HepG2 (cell line): ENCODE data around the gene PIP4K2B. TPM values are rescaled to one million over a fixed set of nuclear protein-coding genes. Genes with fewer than 3 reads are reported as not detected.

Experiments
- ATRX ChIP-seq: sonication (generic); formaldehyde crosslinking; IDR thresholded peaks from 2 replicates; pipeline ENCODE4 v1.4.0; 2020; ENCODE audit warnings: missing genetic modification reagents, borderline replicate concordance
- DMAP1 ChIP-seq: IDR thresholded peaks from 2 replicates; pipeline ENCODE4 v1.6.1; 2016
- GATAD1 ChIP-seq: IDR thresholded peaks from 2 replicates; pipeline ENCODE4 v1.6.1; 2016; ENCODE audit warnings: missing genetic modification reagents, missing compliant biosample characterization
- HNRNPLL ChIP-seq: fragments of 200-400 bp; formaldehyde crosslinking; IDR thresholded peaks from 2 replicates; pipeline ENCODE4 v1.6.1; 2017; ENCODE audit warnings: mild to moderate bottlenecking, low read depth, low read length; ENCODE audit not compliant: poor library complexity, severe bottlenecking
- KLF13 ChIP-seq: sonication (generic); formaldehyde crosslinking; IDR thresholded peaks from 2 replicates; pipeline ENCODE4 v1.4.0; 2020; ENCODE audit warnings: mild to moderate bottlenecking, missing genetic modification reagents
- NFE2L1 ChIP-seq: sonication (generic); formaldehyde crosslinking; IDR thresholded peaks from 2 replicates; pipeline ENCODE4 v1.4.0; 2020; ENCODE audit warnings: missing genetic modification reagents, mild to moderate bottlenecking, borderline replicate concordance
- NR2F2 ChIP-seq: IDR thresholded peaks from 2 replicates; pipeline ENCODE4 v1.6.1; 2012; ENCODE audit warnings: low read depth, inconsistent platforms, borderline replicate concordance
- POLR2G ChIP-seq: fragments of 200-400 bp; formaldehyde crosslinking; IDR thresholded peaks from 2 replicates; pipeline ENCODE4 v1.6.1; 2018; ENCODE audit warnings: mild to moderate bottlenecking, low read depth, low read length, moderate library complexity
- STAG1 ChIP-seq: sonication (generic); formaldehyde crosslinking; IDR thresholded peaks from 2 replicates; pipeline ENCODE4 v1.4.0; 2020; ENCODE audit warnings: missing genetic modification reagents
- TCF12 ChIP-seq, 2 experiments: fragments of 450-650 bp in 1 of 2; sonication (generic) in 1 of 2; formaldehyde crosslinking in 1 of 2; IDR thresholded peaks; 2 replicates each; pipeline versions ENCODE4 v1.6.1 to v1.8.0; 2017 to 2022; ENCODE audit warnings: antibody characterized with exemption in 1 of 2, mild to moderate bottlenecking in 1 of 2, missing genetic modification reagents in 1 of 2, moderate library complexity in 1 of 2
- THYN1 ChIP-seq: sonication (generic); formaldehyde crosslinking; IDR thresholded peaks from 2 replicates; pipeline ENCODE4 v1.8.1; 2023; ENCODE audit warnings: low read depth, mild to moderate bottlenecking, moderate library complexity, missing genetic modification reagents, borderline replicate concordance
- ZFP90 ChIP-seq: sonication (generic); formaldehyde crosslinking; IDR thresholded peaks from 2 replicates; pipeline ENCODE4 v1.8.0; 2022; ENCODE audit warnings: missing genetic modification reagents, mild to moderate bottlenecking, inconsistent platforms, borderline replicate concordance
- ZNF20 ChIP-seq: sonication (generic); formaldehyde crosslinking; IDR thresholded peaks from 2 replicates; pipeline ENCODE4 v1.4.0; 2020; ENCODE audit warnings: mild to moderate bottlenecking, moderate library complexity, missing genetic modification reagents
- ZNF282 ChIP-seq: fragments of 450-650 bp; IDR thresholded peaks from 2 replicates; pipeline ENCODE4 v1.6.1; 2018; ENCODE audit not compliant: partially characterized antibody
- ZNF777 ChIP-seq: sonication (generic); formaldehyde crosslinking; IDR thresholded peaks from 2 replicates; pipeline ENCODE4 v1.4.0; 2020; ENCODE audit warnings: missing genetic modification reagents
- ZNF788 ChIP-seq: sonication (generic); formaldehyde crosslinking; IDR thresholded peaks from 2 replicates; pipeline ENCODE4 v1.5.0; 2020; ENCODE audit warnings: mild to moderate bottlenecking, missing genetic modification reagents, borderline replicate concordance
- polyA plus RNA-seq, 8 experiments: library from polyadenylated mRNA; depleted of rRNA in 3 of 8; stranded (reverse) in 7 of 8; unstranded in 1 of 8; fragments of >200 nt; fragmentation: Illumina TruSeq in 4 of 8; extraction: Trizol in 4 of 8; gene quantifications; 2 replicates each; pipeline versions ENCODE4 v1.2.1 to v1.2.3, GENCODE V29; 2011 to 2016; ENCODE audit warnings: low read depth in 4 of 8, missing spikeins in 1 of 8, mixed read lengths in 1 of 8; ENCODE audit not compliant: insufficient read depth in 1 of 8
- total RNA-seq, 5 experiments: library from RNA; depleted of rRNA; stranded (reverse); fragments of >200 nt; fragmentation: Illumina TruSeq; extraction: Trizol; gene quantifications; 2 replicates each; pipeline ENCODE4 v1.2.3, GENCODE V29; 2016; ENCODE audit warnings: low read depth in 1 of 5
- TF ChIP-seq, protein P1 (sequence below): sonication (generic); formaldehyde crosslinking; IDR thresholded peaks from 2 replicates; pipeline ENCODE4 v1.8.1; 2022; ENCODE audit warnings: low read depth, mild to moderate bottlenecking, missing genetic modification reagents
- TF ChIP-seq, protein P2 (sequence below): sonication (generic); formaldehyde crosslinking; IDR thresholded peaks from 2 replicates; pipeline ENCODE4 v1.4.0; 2020; ENCODE audit warnings: missing genetic modification reagents, borderline replicate concordance
- TF ChIP-seq, protein P3 (sequence below): sonication (generic); formaldehyde crosslinking; IDR thresholded peaks from 2 replicates; pipeline ENCODE4 v1.4.0; 2020; ENCODE audit warnings: missing genetic modification reagents
- TF ChIP-seq, protein P4 (sequence below): sonication (generic); formaldehyde crosslinking; IDR thresholded peaks from 2 replicates; pipeline ENCODE4 v1.4.0; 2020; ENCODE audit warnings: missing genetic modification reagents

PIP4K2B gene
- total and polyA plus RNA-seq, 2 of the 13 experiments (the other 11 are each of a cell fraction or from before 2014, with no cell fraction given) = 20.4 to 54.0 TPM

DNA sequence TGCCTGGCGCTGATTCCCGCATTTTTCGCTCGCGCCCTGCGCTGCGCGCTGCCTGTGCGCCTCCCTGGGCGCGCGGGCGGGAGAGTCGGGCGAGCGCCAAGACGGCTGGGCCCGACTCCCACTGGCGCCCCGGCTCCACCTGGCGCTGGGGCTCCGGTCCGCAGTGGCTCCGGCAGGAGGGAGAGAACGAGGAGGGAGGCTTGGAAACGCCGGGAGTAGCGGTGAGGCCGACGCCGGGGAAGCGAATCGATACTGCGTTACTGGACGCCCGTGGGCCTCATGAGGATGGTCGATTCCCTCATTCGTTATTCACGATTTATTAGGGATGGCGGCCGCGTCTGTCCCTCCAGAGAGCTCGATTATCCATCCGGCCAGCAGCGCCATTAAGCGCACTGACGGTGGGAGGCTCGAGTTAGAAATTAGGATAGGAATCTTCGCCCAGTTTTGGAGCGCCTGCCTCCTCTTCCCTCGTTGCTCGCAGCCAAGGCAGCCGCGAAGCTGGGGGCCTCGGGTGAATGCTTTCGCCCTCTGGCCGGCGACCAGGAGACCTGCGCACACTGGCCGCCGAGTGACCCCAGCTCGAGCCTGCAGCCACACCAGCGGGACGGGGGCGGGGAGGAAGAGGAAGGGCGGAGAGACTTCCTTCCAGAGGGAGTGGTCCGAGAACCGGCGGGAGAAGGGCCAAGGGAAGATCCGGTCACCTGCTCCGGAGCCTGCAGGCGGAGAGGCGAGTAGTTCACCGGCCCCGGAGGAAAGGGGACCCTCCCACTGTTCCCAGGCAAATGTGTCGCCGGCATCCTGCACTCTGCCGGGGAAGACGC lies 49.9 kb downstream of the PIP4K2B start (continued):
- TF ChIP-seq, protein P1, sequence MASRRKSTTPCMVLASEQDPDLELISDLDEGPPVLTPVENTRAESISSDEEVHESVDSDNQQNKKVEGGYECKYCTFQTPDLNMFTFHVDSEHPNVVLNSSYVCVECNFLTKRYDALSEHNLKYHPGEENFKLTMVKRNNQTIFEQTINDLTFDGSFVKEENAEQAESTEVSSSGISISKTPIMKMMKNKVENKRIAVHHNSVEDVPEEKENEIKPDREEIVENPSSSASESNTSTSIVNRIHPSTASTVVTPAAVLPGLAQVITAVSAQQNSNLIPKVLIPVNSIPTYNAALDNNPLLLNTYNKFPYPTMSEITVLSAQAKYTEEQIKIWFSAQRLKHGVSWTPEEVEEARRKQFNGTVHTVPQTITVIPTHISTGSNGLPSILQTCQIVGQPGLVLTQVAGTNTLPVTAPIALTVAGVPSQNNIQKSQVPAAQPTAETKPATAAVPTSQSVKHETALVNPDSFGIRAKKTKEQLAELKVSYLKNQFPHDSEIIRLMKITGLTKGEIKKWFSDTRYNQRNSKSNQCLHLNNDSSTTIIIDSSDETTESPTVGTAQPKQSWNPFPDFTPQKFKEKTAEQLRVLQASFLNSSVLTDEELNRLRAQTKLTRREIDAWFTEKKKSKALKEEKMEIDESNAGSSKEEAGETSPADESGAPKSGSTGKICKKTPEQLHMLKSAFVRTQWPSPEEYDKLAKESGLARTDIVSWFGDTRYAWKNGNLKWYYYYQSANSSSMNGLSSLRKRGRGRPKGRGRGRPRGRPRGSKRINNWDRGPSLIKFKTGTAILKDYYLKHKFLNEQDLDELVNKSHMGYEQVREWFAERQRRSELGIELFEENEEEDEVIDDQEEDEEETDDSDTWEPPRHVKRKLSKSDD (CRISPR knock-in tag) = no peak; the same call in 1 of the 2 replicates
- TF ChIP-seq ZNF20 (CRISPR knock-in tag) = no peak; the same call in 1 of the 2 replicates
- 0 out of 2 replicates have a peak, but pooled peaks have one; percentile 26 for TF ChIP-seq THYN1 (CRISPR knock-in tag)
- TF ChIP-seq, protein P2, sequence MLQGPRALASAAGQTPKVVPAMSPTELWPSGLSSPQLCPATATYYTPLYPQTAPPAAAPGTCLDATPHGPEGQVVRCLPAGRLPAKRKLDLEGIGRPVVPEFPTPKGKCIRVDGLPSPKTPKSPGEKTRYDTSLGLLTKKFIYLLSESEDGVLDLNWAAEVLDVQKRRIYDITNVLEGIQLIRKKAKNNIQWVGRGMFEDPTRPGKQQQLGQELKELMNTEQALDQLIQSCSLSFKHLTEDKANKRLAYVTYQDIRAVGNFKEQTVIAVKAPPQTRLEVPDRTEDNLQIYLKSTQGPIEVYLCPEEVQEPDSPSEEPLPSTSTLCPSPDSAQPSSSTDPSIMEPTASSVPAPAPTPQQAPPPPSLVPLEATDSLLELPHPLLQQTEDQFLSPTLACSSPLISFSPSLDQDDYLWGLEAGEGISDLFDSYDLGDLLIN = no peak
- TF ChIP-seq DMAP1 = peak; percentile 80; the same call in 1 of the 2 replicates
- no peak for TF ChIP-seq TCF12 (IDR thresholded peaks at IDR 0.05)
- no peak for TF ChIP-seq TCF12 (CRISPR knock-in tag; IDR thresholded peaks at IDR 0.05)
- TF ChIP-seq, protein P3, sequence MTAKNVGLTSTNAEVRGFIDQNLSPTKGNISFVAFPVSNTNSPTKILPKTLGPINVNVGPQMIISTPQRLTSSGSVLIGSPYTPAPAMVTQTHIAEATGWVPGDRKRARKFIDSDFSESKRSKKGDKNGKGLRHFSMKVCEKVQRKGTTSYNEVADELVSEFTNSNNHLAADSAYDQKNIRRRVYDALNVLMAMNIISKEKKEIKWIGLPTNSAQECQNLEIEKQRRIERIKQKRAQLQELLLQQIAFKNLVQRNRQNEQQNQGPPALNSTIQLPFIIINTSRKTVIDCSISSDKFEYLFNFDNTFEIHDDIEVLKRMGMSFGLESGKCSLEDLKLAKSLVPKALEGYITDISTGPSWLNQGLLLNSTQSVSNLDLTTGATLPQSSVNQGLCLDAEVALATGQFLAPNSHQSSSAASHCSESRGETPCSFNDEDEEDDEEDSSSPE (CRISPR knock-in tag) = peak; percentile 94
- TF ChIP-seq ZNF777 (CRISPR knock-in tag) = peak; percentile 7; the same call in 1 of the 2 replicates
- peak; percentile 98 for TF ChIP-seq POLR2G
- TF ChIP-seq ZFP90 = peak; percentile 95; the same call in 1 of the 2 replicates
- no peak; the same call in 1 of the 2 replicates for TF ChIP-seq NR2F2
- TF ChIP-seq HNRNPLL = peak; percentile 92
- peak; percentile 19; the same call in 1 of the 2 replicates for TF ChIP-seq STAG1 (CRISPR knock-in tag)
- TF ChIP-seq GATAD1 (CRISPR knock-in tag) = peak; percentile 80
- 0 out of 2 replicates have a peak, but pooled peaks have one; percentile 61 for TF ChIP-seq NFE2L1 (CRISPR knock-in tag)
- TF ChIP-seq ZNF282 = no peak
- TF ChIP-seq KLF13 (CRISPR knock-in tag) = no peak
- peak; percentile 91 for TF ChIP-seq ZNF788 (CRISPR knock-in tag)
- TF ChIP-seq, protein P4, sequence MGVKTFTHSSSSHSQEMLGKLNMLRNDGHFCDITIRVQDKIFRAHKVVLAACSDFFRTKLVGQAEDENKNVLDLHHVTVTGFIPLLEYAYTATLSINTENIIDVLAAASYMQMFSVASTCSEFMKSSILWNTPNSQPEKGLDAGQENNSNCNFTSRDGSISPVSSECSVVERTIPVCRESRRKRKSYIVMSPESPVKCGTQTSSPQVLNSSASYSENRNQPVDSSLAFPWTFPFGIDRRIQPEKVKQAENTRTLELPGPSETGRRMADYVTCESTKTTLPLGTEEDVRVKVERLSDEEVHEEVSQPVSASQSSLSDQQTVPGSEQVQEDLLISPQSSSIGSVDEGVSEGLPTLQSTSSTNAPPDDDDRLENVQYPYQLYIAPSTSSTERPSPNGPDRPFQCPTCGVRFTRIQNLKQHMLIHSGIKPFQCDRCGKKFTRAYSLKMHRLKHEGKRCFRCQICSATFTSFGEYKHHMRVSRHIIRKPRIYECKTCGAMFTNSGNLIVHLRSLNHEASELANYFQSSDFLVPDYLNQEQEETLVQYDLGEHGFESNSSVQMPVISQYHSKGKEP (CRISPR knock-in tag) = no peak
- no peak for TF ChIP-seq ATRX (CRISPR knock-in tag)
